ENCODE results near the gene MYO5B.

Gene MYO5B

DNA sequence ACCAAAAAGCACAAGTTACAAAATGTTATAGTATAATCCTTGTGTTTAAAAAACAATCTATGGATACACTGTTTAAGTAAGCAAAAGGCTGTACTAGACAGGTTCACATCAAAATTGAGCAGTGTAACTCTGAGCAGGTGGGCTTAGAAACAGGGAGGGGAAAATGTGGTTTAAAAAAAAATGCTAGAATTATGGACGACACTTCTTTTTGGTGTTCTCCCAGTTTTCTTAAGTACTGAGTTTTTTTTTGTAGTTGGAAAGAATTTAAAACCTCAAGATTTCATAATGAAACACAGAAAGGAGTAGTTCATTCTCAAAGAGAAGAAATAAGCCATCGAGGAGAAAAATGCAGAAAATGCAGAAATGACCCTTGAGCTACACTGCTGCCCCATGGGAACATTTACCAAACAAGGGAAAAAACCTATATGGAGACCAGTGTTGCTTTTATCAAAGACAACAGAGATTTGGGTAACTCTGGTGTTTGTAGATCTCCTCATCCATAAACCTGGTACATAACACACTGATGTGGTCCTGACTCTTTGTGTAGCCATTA is 100.7 kb downstream of the MYO5B start:
- DNase-seq (ENCODE audit: low read depth, low spot score), result no peak
- CTCF ChIA-PET, result no interaction called here
- POLR2A ChIA-PET, result no interaction called here
- TF ChIP-seq, protein P1, sequence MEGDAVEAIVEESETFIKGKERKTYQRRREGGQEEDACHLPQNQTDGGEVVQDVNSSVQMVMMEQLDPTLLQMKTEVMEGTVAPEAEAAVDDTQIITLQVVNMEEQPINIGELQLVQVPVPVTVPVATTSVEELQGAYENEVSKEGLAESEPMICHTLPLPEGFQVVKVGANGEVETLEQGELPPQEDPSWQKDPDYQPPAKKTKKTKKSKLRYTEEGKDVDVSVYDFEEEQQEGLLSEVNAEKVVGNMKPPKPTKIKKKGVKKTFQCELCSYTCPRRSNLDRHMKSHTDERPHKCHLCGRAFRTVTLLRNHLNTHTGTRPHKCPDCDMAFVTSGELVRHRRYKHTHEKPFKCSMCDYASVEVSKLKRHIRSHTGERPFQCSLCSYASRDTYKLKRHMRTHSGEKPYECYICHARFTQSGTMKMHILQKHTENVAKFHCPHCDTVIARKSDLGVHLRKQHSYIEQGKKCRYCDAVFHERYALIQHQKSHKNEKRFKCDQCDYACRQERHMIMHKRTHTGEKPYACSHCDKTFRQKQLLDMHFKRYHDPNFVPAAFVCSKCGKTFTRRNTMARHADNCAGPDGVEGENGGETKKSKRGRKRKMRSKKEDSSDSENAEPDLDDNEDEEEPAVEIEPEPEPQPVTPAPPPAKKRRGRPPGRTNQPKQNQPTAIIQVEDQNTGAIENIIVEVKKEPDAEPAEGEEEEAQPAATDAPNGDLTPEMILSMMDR (IDR thresholded peaks at IDR 0.05; ENCODE audit: insufficient read depth, low read length, missing control alignments), result no peak
- no peak overlapping the region for H3K4me3 ChIP-seq (ENCODE audit: low read depth, low read length)

DNA sequence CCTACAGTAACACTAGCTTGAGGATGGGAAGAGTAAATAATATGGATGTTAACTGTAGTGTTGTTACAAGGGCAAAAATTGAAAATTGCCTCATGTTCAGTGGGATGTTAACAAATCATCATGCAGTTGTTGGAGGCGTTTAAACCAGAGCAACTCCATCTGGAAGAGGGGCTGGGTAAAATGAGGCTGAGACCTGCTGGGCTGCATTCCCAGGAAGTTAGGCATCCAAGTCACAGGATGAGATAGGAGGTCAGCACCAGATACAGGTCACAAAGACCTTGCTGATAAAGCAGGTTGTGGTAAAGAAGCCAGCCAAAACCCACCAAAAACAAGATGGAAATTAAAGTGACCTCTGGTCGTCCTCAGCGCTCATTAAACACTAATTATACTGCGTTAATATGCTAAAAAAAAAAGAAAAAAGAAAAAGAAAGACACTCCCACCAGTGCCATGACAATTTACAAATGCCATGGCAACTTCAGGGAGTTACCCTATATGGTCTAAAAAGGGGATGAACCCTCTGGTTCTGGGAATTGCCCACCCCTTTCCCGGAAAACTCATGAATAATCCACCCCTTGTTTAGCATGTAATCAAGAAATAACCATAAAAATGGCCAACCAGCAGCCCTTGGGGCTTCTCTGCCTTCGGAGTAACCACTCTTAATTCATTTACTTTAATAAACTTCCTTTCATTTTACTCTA is 101.4 kb downstream of the MYO5B start:
- POLR2A ChIA-PET, result no interaction called here
- DNase-seq (ENCODE audit: low read depth, low spot score), result no peak
- CTCF ChIA-PET, result no interaction called here
- H3K4me3 ChIP-seq (ENCODE audit: low read depth, low read length), result no peak overlapping the region
- TF ChIP-seq, protein P1 (IDR thresholded peaks at IDR 0.05; ENCODE audit: insufficient read depth, low read length, missing control alignments), result no peak

DNA sequence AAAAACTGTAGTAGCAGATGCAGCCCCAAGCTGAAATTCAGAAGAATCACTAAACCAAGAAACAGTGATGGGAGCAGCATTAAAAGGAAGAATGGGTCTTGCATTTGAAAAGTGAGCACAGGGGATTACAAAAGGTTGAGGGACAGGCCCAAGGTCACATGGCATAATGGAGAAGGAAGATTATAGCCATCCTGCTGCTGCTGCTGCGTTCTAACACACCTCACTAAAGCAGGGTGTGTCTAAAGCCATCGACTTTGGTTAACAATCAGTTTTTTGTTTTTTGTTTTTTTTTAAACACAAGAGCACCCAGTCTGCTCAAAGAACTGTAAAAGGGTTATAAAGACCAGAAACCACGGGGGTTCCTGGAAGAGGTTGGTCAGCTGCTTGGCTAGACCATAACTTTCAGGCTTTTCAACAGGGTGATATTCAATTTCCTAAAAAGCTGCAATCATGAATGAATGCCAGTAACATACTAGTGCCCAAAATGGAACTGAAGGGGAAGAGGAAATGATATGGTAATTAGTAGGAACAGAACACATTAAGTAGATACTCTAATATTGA is 102.6 kb downstream of the MYO5B start:
- H3K4me3 ChIP-seq (ENCODE audit: low read depth, low read length), result no peak overlapping the region
- TF ChIP-seq, protein P1 (IDR thresholded peaks at IDR 0.05; ENCODE audit: insufficient read depth, low read length, missing control alignments), result no peak
- ChIA-PET CTCF (no interaction called here), POLR2A (no interaction called here)
- no peak for DNase-seq (ENCODE audit: low read depth, low spot score)

DNA sequence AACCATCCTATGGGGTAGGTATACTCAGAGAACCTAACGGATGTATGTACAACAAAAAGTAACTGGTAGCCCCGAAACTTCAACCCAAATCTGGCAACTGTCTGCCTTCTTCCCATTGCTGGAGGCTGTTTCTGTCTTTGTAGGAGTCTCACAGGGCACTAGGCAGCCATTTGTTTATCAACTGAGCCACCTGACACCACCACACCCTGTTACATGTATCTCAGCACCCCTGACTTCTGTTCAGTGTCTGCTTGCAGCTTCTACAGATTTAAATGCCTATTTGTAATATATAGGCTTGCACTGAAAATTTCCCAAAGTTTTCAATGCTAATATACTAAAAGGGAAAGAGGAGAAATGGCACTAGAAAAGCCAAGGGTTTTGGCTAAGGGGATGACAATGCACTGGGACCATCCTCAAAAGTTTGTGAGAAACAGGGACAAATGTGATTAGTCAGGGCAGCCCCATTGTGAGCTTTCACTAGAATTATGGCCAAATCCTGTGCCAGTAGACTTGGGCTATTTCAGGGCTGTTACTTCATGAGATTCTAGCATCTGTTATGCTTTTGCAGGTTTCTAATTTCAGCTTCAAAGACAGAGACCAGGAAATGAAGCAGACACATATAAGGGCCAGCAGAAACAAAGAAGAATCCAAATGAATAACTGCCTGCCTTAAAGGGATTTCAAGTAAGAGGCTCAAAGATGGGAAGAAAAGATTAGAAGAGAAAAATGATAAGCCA is 103.3 kb downstream of the MYO5B start:
- DNase-seq (ENCODE audit: low read depth, low spot score), result no peak
- no peak overlapping the region for H3K4me3 ChIP-seq (ENCODE audit: low read depth, low read length)
- CTCF ChIA-PET, result no interaction called here
- POLR2A ChIA-PET, result interaction anchor here (0.7 kb wide), 1 partner anchor 11 kb away, joined by 3 read pairs; no protein-coding TSS in a partner anchor
- TF ChIP-seq, protein P1 (IDR thresholded peaks at IDR 0.05; ENCODE audit: insufficient read depth, low read length, missing control alignments), result no peak

DNA sequence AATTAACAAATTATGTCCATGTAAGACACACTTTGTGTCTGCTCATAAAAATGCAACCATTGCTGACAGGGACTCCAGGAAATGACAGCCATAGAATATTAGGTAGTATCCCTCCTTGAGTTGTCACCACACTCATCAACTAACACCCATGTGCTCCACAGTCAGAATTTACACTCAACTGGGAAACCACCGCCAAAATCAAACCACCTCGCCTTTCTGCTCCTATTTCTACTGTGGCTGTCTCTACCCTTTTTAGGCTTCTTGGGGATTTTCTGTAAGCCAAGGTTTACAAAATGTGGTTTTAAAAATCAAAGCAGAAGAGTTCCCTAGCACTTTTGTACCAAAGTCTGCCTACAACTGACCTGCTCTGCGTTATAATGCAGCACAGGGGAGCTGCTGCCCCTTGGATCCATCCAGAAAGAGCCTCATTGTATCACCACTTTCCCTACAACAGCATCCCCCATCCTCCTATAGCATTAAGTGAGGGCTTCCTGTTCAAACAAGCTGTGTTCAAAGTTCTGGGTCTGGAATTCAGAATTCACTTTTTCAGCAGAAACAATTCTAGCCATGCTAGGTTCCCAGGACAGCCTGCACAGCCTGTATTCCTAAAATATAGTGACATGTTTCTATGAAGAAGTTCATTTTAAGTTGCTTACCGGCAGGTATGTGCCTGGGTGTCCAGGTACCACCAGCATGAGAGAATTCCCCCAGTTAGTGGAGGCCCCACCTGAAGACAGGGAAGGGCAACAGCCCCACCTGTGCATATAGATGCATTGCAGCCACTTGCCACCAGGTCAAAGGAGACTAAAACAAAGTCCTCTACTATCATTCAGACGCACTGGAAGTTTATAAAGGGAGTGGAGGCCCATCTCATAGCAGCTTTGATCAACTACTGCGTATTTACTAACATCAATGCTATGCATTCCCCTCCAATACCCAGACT is 104.3 kb downstream of the MYO5B start:
- no peak overlapping the region for H3K4me3 ChIP-seq (ENCODE audit: low read depth, low read length)
- CTCF ChIA-PET, result no interaction called here
- POLR2A ChIA-PET, result interaction anchor here (0.7 kb wide), 1 partner anchor 9 kb away, joined by 3 read pairs; no protein-coding TSS in a partner anchor
- no peak for DNase-seq (ENCODE audit: low read depth, low spot score)
- TF ChIP-seq, protein P1 (IDR thresholded peaks at IDR 0.05; ENCODE audit: insufficient read depth, low read length, missing control alignments), result no peak
